Fibroblast of the conjunctiva (primary cell): ENCODE measurements around the gene BEAN1.
"Not testable (repeated sequence)": the region's sequence is repeated elsewhere in the genome, so short reads cannot be mapped to it uniquely, and the experiment has no call there.

Experiments used
- DNase-seq: peaks from one replicate; pipeline ENCODE4 v3.0.0-alpha.2; 2010; ENCODE audit warnings: low read depth

BEAN1 gene

DNA sequence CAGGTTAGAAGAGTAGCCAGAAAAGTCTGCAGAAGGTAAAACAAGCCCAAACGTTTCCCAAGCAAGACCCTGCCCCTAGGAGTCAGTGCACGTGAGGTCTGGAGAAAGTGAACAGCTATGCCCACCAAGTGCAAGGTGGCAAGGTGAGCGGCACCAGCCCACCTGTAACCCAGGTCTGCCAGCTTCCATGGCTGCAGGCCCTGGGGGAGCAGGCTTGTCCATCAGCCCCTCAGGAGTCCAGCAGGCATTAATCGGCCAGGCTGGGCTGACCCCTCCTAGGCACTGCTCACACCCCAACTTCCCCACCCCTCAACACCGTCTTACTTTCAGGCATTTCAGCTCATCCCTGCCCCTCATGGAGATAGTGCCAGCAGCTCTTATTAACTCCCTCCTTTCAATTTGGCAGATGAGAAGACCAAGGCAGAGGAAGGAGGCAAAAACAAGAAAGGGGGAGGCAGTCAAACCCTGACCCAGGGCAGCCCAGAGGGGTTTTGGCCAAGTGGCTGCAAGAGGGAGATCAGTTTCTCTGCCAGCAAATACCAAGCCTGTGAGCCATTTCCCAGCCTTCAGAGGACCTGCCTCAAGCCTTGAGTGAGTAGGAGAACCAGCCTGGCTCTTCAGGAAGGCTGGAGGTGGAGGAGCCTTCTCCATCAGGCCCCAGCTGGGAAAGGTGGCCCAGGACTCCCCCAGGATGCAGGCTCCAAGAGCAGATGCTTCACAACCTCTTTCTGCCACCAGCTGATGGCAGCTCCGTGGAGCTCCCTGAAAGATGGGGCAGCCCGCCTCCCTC lies 14.7 kb downstream of the BEAN1 start:
- DNase-seq, result peak; percentile 31

DNA sequence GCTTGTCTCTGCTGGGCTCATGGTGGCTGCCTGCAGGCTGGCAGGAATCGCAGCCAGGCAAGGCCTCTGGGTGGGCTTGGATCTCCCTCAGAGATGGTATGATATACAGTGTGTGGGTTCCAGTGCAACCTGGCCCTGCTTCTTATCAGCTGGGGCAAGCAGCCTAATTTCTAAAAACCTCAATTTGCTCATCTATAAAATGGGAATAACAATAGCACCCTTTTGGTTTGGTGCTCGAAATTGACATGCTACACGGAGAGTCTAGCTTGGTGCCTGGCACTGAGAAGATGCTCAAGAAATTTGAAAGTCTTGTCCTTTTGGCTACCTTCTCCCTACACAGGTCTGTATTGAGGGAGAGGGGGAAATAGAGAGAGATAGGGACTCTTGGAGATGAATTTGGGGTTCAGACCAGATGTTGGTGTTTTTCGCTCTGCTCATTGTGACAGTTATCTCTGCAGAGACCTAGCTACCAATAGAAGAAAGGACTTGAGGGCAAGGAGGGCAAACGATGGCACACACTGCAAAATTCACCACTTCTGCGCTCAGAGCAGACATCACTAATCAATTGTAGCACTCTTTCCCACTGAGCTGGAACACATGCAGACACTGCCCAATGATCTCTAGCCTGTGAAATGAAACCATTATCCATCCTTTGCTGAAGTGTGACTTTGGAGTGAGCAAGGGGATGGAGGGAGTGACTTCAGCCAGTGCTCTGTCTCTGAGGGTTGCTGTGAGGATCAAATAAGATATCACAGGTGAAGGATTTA lies 15.6 kb downstream of the BEAN1 start:
- DNase-seq, result no peak

DNA sequence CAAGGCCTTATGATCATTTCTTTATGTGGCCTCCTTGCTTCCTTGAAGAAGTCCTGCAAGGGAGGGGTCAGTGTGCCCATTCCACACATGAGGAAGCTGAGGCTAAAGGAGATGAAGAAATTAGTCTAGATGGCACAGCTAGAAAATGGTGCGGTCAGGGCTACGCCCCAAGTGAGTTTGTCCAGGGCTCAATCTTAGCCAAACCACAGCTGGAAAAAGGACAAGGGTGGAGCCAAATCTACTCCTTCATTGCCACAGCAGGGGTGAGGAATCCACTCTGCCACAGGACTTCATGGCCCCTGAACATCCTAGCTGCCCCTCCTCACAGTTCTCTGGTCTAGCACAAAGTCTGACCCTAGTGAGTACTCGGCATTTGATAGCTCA lies 16.2 kb downstream of the BEAN1 start:
- no peak for DNase-seq

DNA sequence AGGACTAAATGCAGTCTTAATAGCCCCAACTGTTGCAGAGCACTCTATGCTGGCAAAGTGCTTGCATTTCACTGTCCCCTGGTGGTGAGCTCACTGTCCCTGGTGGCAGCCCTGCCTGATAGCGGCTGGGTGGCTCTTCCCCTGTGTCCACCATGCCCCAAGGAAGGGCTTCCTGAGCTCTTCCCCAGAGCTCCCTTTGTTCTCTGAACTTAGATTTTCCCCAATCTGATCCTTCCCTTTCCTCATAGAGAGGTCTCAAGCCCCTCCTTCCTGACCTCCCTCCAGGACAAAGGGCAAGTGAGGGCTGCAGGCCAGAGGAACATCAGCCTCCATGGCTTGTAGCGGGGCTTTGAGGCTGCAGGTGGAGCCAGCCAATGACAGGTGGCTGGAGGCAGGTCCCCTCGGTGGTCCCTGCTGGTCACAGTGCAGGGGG lies 17.0 kb downstream of the BEAN1 start:
- DNase-seq, result no peak

DNA sequence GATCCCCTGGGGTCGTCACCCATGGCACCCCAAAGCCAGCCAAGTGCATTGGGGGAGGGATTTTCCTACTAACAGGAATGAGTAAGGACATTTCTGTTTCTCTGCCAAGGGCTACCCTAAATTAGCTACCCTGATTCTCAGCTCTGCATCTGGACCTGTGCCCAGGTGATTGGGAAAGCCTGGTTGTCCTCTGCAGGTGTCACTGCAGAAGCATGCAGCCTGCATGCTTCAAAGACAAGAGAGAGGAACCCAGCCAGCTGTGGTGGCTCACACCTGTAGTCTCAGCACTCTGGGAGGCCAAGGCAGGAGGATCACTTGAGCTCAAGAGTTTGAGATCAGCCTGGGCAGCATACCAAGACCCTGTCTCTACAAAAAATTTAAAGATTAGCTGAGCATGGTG lies 19.6 kb downstream of the BEAN1 start:
- no peak for DNase-seq

DNA sequence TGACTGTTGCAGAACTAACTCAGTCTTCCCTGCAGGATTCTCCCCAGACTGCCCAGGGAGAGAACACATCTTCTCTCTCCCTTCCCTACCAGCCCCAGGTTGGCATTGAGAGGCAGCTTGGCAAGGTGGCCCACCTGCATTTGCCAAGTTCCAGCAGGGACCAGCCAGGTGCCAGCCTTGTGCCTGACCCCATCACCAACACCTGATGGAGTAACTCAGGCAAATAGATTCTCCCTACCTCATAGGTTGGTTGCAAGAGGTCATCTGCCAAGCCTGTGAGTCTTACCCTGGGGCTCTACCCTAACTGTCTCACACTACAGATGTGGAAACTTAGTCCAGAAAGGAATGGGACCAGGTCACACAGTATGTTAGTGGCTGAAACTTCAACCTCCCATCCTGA lies 20.4 kb downstream of the BEAN1 start:
- no peak for DNase-seq

DNA sequence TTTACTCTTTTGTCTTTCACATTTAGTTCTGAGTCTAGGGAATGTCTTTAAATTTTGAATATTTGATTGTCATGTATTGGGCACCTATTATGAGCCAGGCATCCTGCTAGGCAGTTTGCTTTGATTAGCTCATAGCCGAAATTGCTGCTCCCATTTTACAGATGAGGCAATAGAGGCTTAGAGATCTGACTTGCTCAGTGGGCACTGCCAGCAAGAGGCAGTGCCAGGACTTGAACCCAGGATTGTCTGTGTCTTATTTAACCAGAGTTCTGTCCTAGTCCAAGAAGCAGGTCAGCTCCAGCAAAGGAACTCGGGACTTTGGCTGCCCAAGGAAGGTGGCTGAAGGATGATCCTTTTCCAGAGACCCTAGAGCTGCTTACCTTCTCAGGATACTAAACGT lies 24.5 kb downstream of the BEAN1 start:
- DNase-seq, result no peak

DNA sequence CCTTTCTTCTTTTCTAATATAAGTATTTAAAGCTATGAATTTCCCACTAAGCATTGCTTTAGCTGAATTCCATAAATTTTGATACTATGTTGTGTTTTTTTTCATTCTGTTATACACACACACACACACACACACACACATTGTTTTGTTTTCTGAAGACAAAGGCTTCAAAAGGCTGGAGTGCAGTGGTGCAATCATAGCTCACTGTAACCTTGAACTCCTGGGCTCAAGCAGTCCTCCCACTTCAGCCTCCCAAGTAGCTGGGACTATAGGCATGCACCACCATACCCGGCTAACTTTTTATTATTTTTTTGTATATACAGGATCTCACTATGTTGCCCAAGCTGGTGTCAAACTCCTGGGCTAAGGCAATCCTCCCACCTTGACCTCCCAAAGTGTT lies 26.1 kb downstream of the BEAN1 start:
- DNase-seq, result not testable (repeated sequence)

DNA sequence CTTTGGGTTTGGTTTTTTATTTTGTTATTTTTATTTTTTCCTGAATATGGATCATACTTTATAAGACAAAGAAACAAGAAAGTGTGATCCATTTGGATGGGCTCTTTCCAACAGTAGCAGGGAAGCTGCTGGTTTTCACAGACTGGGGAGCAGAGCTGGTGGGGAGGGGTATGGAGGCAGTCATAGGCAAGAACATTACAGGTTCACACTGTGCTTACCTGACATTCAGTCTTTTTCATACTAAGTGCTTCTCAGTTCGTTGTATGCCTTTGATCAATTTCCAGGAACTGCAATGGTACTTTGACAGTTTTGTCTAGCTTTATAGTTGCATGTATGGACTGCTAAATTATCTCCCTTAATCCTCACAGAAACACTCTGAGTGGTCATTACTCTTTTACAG lies 27.7 kb downstream of the BEAN1 start:
- DNase-seq, result no peak

DNA sequence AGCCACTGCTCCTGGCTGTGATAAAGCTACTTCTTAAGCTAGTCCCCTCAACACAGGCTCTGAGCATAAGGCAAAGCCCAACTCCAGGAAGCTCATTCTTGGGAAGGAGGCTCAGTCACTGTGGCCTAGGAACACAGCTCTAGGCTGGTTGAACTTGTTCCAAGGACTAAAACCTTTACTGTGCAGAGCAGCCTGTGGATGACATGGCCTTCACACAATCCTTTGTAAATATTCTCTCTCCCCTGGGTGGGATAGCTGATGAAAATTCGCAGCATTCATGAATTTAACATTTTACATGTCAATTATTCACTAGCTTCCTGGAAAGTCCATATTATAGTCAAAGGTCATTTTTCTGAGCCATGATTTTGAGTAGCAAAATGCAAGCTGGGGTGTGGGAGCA lies 28.9 kb downstream of the BEAN1 start:
- DNase-seq, result no peak

DNA sequence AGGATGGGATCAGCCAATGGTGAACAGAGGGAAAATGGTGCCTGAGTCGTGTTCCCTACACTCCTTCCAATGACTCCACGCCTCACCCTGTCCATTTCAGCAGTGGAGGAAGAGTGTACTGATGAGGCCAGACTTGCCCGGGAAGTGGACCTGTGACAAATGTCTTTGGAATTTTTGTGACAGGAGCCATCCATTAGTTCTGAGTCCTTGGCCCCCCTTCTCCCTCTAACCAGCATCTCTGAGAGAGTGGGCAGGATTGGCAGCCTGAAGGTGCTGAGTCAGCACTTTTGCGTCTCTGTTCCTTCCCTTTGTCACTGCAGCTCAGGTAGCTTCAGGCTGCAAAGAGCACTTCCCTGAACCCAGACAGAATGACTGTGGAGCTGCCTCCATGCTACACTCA lies 30.8 kb downstream of the BEAN1 start:
- no peak for DNase-seq

DNA sequence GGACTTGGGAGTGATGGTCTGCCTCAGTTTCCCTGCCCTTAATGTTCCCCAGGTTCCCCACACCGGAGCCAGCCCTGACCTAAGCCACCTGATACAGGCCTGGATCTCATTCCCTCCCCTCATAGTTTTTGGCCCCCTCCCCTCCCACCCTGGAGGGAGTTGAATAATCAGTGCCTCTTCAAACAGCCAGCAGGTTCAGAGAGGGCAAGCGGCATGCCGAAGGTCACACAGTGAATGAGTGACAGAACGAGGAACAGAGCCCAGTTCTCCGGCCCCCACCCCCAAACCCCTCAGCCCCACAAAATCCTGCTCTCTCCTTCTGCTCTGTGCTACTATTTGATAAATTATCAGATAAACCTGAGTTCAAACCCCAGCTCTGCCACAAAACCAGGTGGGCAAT lies 31.2 kb downstream of the BEAN1 start:
- no peak for DNase-seq

DNA sequence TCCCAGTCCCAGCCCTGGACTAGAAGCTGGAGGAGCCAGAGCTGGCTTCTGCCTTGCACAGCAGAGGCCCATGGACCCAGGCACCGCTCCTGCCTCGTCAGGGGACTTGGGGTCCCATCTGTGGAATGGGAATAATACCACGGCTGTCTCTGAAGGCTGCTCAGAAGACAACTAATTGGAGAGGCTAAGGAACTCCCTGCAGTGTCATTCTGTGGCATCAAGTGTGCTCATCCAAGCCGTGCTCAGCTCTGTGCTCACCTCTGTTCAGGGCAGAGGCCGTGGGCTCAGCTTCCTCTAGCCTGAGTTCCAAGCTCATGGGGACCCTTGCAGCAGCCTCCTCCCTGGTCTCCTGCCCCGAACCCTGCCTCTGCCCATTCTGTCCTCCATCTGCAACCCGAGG lies 31.8 kb downstream of the BEAN1 start:
- DNase-seq, result no peak

DNA sequence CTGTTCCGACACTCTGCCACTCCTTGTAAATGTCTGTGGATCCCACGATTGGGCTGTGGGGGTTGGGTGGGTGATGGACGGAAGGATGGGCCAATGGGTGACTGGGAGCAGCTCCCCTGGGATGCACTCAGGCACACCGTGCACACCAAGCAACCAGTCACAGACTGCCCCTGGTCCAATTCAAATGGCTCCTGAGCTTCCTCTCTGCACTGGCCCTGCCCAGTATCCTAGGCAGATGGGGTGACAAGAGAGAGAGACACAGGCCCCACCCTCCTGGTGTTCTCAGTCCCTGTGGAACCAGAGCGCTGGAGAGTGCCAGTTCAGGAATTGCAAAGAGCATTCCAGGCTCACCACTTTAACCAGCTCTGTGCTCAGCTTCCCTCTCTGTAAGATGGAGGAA lies 32.8 kb downstream of the BEAN1 start:
- no peak for DNase-seq

DNA sequence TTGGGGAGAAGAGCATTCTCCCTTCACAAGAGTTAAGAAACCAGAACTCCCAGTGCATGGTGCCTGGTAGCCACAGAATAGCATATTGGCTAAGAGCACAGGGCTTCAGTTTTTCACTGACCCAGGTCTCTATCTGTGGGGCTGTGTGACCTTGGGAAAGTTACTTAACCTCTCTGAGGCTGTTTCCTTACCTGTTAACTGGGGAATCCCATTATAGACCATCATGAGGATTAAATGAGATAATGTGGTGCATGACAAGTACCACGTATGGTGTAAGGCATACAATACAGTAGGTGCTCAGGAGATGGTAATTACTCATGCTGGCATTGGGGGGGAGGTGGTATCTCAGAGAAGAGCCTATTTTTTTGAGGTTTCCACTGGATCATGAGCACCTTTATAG lies 33.6 kb downstream of the BEAN1 start:
- no peak for DNase-seq

DNA sequence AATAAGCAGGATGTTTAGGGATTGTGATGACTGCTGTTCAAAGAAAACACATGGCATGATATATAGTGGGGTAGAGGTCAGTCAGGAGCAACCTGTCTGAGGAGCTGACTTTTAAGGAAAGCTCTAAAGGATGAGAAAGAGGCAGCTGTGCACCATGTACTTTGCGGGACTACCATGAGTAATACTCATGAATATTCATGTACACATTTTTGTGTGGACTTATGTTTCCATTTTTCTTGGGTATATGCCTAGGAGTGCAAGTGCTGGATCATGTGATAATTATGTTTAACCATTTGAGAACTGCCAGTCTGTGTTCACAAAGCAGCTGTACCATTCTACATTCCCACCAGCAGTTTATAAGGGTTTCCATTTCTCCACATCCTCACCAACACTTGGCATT lies 35.8 kb downstream of the BEAN1 start:
- DNase-seq, result no peak

DNA sequence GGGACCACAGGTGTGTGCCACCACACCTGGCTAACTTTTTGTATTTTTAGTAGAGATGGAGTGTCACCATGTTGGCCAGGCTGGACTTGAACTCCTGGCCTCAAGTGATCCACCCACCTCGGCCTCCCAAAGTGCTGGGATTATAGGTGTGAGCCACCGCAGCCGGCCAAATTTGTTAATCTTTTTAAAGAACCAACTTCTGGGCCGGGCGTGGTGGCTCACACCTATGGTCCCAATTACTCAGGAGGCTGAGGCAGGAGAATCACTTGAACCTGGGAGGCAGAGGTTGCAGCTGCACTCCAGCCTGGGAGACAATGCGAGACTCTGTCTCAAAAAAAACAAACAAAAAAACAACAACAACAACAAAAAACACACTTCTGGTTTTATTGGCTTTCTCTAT lies 38.9 kb downstream of the BEAN1 start:
- not testable (repeated sequence) for DNase-seq

DNA sequence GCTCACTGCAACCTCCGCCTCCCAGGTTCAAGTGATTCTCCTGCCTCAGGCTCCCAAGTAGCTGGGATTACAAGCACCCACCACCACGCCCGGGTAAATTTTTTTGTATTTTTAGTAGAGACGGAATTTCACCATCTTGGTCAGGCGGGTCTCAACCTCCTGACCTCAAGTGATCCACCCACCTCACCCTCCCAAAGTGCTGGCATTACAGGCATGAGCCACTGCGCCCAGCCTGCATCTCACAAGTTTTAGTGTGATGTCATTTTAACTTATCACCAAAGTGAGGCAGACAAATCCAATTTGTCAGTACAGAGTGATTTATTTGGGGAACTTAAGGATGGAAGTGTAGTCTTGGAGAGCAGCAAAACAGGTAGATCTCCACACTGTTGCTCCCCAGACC lies 39.5 kb downstream of the BEAN1 start:
- not testable (repeated sequence) for DNase-seq

DNA sequence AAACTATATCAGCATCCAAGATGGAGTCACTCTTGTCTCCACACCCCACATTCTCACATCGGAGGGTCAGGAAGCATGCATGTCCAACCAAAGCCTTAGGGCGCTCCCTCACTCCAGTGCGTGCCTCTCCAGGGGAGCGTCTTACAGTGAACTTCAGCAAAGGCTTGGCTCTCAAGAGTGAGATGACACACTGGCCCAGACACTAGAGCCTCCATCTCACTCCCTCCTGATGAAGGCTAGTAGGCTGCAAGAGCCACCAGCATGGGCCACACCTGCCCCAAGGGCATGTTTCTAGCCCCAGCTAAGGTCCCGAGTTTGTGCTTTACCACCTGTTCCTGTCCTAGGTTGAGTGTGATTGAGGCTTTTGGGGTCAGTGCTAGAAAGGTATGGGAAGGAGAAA lies 40.5 kb downstream of the BEAN1 start:
- DNase-seq, result no peak

DNA sequence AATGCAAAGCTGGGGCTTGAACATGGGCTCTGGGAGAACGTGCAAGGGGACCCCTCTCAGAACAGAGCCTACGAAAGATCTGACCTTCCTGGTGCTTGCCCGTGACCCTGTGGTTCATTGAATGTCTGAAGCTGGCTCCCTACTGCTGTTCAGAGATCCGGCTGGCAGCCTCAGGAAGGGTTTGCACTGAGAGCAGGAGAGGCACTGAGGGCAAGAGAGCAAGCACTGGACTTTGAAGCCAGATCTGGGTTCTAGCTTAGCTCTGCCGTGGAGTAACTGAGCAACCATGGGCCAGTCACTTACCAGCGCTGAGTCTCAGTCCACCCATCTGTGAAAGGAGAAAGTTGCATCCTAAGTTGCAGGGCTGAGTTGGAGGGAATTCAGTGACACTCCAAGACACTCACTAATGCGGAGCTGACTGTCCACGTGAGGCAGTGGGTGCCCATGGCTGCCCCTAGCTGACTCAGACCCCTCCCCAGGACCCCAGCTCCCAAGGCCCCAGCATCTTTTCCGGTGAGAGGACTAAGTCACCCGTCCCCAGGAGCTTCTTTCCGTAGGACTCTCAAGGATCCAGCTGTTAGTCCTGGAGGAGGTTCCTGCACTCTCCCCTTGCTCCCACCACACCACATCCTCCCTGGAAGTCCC lies 41.3 kb downstream of the BEAN1 start:
- no peak for DNase-seq

DNA sequence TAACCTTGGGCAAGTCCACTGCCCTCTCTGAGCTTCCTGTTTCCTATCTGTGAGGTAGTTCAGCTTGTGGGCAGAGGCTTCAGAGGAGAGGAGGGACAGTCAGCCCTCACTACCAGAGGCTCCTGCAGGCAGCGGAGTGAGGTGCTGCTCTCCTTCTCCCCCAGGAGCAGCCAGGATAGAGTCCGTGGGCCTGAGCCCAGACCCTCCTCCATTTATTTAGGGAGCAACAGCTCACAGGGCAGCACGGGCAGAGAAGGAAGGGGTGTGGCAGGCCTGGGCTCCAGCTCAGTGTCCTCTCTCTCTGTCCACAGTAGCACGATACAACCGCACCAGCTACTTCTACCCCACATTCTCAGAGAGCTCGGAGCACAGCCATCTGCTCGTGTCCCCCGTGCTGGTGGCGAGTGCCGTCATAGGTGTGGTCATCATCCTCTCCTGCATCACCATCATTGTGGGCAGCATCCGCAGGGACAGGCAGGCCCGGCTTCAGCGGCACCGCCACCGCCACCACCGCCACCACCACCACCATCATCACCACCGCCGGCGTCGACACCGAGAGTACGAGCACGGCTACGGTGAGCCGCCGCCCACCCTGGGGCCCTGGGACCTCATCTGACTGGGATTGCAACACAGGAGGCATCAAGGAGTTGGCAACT lies 42.3 kb downstream of the BEAN1 start:
- DNase-seq, result no peak

DNA sequence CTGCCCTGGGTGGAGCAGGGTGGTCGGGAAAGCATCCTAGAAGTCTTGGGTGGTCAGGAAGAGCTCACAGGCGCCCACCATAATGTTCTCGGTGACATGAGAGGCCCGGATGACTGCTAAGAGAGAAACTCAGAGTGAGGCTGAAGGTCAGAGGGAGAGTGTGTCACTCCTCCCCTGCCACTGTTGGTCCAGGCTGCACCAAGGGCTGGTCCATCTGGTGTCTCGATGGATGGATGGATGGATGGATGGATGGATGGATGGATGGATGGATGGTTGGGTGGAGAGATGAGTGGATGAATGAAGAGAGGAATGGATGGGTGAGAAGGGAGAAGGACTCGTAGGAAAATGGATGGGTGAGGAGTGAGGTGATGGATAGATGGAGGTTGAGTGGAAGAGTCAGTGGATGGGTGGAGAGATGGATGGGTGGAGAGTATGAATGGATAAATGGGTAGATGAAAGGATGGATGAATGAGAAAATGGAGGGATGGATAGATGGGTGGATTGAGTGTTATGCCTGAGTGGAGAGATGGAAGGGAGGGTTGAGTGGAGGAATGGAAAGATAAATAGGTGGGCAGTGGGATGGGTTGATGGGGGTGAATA lies 43.0 kb downstream of the BEAN1 start:
- DNase-seq, result no peak
